ENCODE measurements around the gene CHCHD1. TPM values are rescaled to one million over a fixed set of nuclear protein-coding genes. Genes with fewer than 3 reads are reported as not detected.

Gene CHCHD1
- total RNA-seq, 2 donors from 2014 or later: 37.6 to 49.3 TPM

DNA sequence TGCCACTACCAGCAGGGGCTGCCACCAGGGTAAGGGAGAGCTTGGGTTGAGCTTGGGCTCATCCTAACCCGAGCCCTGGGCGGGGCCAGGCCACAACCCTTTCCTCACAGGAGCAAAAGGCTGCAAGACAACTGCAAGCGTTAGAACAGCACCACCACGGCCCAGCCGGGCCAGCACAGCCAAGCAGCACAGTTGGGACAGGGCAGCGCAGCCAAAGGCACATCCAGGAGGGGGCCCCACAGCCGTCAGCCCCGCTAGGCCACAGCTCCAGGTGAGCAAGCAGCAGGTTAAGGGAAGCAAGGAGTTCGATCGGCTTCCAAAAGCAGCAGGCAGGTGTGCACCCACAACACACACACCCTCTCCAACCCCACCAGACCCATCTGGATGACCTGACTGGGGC is 36.6 kb downstream of the CHCHD1 start:
- H3K9me3 Mint-ChIP-seq: no peaks in the 10 kb centered on the region
- no peak overlapping the region for H3K4me3 ChIP-seq (ENCODE audit: low read length)
- TF ChIP-seq, protein P1, sequence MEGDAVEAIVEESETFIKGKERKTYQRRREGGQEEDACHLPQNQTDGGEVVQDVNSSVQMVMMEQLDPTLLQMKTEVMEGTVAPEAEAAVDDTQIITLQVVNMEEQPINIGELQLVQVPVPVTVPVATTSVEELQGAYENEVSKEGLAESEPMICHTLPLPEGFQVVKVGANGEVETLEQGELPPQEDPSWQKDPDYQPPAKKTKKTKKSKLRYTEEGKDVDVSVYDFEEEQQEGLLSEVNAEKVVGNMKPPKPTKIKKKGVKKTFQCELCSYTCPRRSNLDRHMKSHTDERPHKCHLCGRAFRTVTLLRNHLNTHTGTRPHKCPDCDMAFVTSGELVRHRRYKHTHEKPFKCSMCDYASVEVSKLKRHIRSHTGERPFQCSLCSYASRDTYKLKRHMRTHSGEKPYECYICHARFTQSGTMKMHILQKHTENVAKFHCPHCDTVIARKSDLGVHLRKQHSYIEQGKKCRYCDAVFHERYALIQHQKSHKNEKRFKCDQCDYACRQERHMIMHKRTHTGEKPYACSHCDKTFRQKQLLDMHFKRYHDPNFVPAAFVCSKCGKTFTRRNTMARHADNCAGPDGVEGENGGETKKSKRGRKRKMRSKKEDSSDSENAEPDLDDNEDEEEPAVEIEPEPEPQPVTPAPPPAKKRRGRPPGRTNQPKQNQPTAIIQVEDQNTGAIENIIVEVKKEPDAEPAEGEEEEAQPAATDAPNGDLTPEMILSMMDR (conservative IDR thresholded peaks at IDR 0.05): peak; percentile 53
- peak; percentile 81 for DNase-seq
- H3K27me3 Mint-ChIP-seq (ENCODE audit: insufficient read depth): peaks cover 25% of the 10 kb centered on the region
- peaks cover 14% of the 10 kb centered on the region for H3K27me3 ChIP-seq (ENCODE audit: control insufficient read depth, insufficient read depth, low read length, poor library complexity, severe bottlenecking)
- H3K27ac ChIP-seq (ENCODE audit: low read depth, low read length): no peak overlapping the region
- peaks cover 34% of the 10 kb centered on the region for H3K4me1 ChIP-seq (ENCODE audit: control insufficient read depth, insufficient read depth, low read length)
- peaks cover 18% of the 10 kb centered on the region for H3K36me3 Mint-ChIP-seq (ENCODE audit: low read depth)
- H3K36me3 ChIP-seq (ENCODE audit: control insufficient read depth, insufficient read depth, low read length): peaks cover 19% of the 10 kb centered on the region
- no peak overlapping the region for H3K27ac Mint-ChIP-seq
- peaks cover 40% of the 10 kb centered on the region for H3K4me1 Mint-ChIP-seq
- no peaks in the 10 kb centered on the region for H3K9me3 ChIP-seq (ENCODE audit: control insufficient read depth, low read length)
- H3K9ac ChIP-seq (ENCODE audit: extremely low read depth, low read length, poor library complexity, severe bottlenecking): no peak overlapping the region
- WGBS, 2 experiments (ENCODE audit: insufficient coverage in 1 of 2, insufficient read length in 1 of 2): 84 to 91% methylated on average over 7 to 10 of the region's 10 CpGs
- H3K4me3 Mint-ChIP-seq: no peak overlapping the region

DNA sequence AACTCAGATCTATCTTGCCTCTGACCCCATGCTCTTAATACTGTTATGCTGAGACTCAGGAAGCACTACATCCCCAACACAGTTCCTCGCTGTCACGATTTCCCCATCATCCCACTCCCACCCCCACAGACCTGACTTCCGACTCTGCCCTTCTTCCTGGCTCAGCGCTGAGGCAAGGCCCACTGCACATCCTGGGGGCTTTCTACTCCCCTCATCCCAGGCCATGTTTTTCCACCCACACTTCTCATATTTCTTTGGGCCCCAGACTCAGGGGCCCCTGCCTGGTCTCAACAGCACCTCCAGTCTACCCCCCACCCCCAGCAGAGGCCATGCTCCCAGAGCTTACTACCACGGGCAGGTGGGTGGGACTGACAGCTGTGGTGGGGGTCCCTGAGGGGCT is 37.2 kb downstream of the CHCHD1 start:
- H3K27me3 Mint-ChIP-seq (ENCODE audit: insufficient read depth): peaks cover 29% of the 10 kb centered on the region
- TF ChIP-seq, protein P1 (conservative IDR thresholded peaks at IDR 0.05): no peak
- 83 to 89% methylated on average over 3 to 5 of the region's 5 CpGs for whole genome bisulfite sequencing, 2 experiments (ENCODE audit: insufficient coverage in 1 of 2, insufficient read length in 1 of 2)
- no peaks in the 10 kb centered on the region for H3K9me3 ChIP-seq (ENCODE audit: control insufficient read depth, low read length)
- no peak overlapping the region for H3K4me3 ChIP-seq (ENCODE audit: low read length)
- peaks cover 46% of the 10 kb centered on the region for H3K4me1 Mint-ChIP-seq
- H3K27ac Mint-ChIP-seq: no peak overlapping the region
- H3K27ac ChIP-seq (ENCODE audit: low read depth, low read length): no peak overlapping the region
- H3K9ac ChIP-seq (ENCODE audit: extremely low read depth, low read length, poor library complexity, severe bottlenecking): no peak overlapping the region
- H3K27me3 ChIP-seq (ENCODE audit: control insufficient read depth, insufficient read depth, low read length, poor library complexity, severe bottlenecking): peaks cover 14% of the 10 kb centered on the region
- H3K36me3 Mint-ChIP-seq (ENCODE audit: low read depth): peaks cover 18% of the 10 kb centered on the region
- H3K4me3 Mint-ChIP-seq: no peak overlapping the region
- peaks cover 13% of the 10 kb centered on the region for H3K36me3 ChIP-seq (ENCODE audit: control insufficient read depth, insufficient read depth, low read length)
- no peaks in the 10 kb centered on the region for H3K9me3 Mint-ChIP-seq
- peaks cover 34% of the 10 kb centered on the region for H3K4me1 ChIP-seq (ENCODE audit: control insufficient read depth, insufficient read depth, low read length)
- no peak for DNase-seq

DNA sequence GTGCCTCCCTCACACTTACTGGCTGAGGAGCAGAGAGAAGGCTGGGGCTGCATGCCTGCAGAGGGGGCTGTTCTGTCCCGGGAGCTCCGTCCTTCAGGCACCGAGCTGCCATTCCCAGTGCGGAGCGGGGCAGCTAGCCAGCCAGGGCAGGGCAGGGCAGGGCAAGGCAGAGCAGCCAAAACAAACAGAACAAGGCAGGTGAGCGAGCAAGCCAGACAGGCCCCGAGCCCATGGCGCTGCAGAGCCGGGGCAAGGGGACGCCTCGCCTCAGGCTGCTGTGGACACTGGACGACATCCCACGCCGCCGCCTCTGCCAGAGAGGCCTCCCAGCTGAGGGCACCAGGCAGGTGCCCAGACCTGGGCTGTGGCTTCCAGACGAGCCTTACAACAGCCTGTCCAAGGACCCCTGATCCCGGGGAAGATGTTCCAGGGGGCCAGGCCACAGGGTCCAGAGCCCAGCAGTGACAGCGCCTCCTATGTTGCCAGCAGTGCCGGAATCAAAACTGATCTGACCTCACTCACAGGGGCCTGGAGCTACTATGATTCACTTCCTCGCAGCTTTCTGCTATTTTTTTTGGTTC is 37.8 kb downstream of the CHCHD1 start:
- Histone ChIP-seq H3K36me3 (ENCODE audit: control insufficient read depth, insufficient read depth, low read length) (peaks cover 11% of the 10 kb centered on the region), H3K27ac (ENCODE audit: low read depth, low read length) (no peak overlapping the region), H3K27me3 (ENCODE audit: control insufficient read depth, insufficient read depth, low read length, poor library complexity, severe bottlenecking) (peaks cover 14% of the 10 kb centered on the region), H3K9ac (ENCODE audit: extremely low read depth, low read length, poor library complexity, severe bottlenecking) (no peak overlapping the region), H3K9me3 (ENCODE audit: control insufficient read depth, low read length) (no peaks in the 10 kb centered on the region), H3K4me3 (ENCODE audit: low read length) (no peak overlapping the region), H3K4me1 (ENCODE audit: control insufficient read depth, insufficient read depth, low read length) (peaks cover 34% of the 10 kb centered on the region)
- Mint-ChIP-seq H3K27me3 (ENCODE audit: insufficient read depth) (peaks cover 34% of the 10 kb centered on the region), H3K4me3 (no peak overlapping the region), H3K27ac (no peak overlapping the region), H3K9me3 (no peaks in the 10 kb centered on the region), H3K4me1 (peaks cover 48% of the 10 kb centered on the region), H3K36me3 (ENCODE audit: low read depth) (peaks cover 18% of the 10 kb centered on the region)
- WGBS, 2 experiments (ENCODE audit: insufficient coverage in 1 of 2, insufficient read length in 1 of 2): 93 to 96% methylated on average over 15 to 20 of the region's 20 CpGs
- peak; percentile 79 for DNase-seq
- TF ChIP-seq, protein P1 (conservative IDR thresholded peaks at IDR 0.05): peak; percentile 55

All from endodermal cell (in vitro differentiated cells).